Lung (tissue), 12 donors: ENCODE results near the gene TMA16. TPM values are rescaled to one million over a fixed set of nuclear protein-coding genes. Genes with fewer than 3 reads are reported as not detected.
A peak's percentile ranks its signal among the peaks of the same experiment; 100 is the strongest.
"Not testable (repeated sequence)": the region's sequence is repeated elsewhere in the genome, so short reads cannot be mapped to it uniquely, and the experiment has no call there.

Experiments
- ATAC-seq: fragments of 200-7000 bp; cut with Tn5 transposase; one replicate; pipeline ENCODE4 v1.9.1; 2020; ENCODE audit warnings: moderate number of reproducible peaks; ENCODE audit not compliant: insufficient read depth, low FRiP score
- DNase-seq, 3 donors: peaks; one replicate each; pipeline ENCODE4 v3.0.0-alpha.2; 2013 to 2017
- H3K27ac ChIP-seq, 2 donors: one replicate each; pipeline ENCODE4 v1.5.1; 2013; ENCODE audit warnings: mild to moderate bottlenecking in 2 of 2, moderate library complexity in 2 of 2, control low read depth in 1 of 2, inconsistent platforms in 1 of 2, low read depth in 1 of 2, low read length in 1 of 2
- H3K27me3 ChIP-seq, 3 donors: one replicate each; pipeline ENCODE4 v1.5.1; 2013; ENCODE audit warnings: low read length in 2 of 3; ENCODE audit not compliant: control insufficient read depth in 3 of 3, insufficient read depth in 3 of 3
- H3K36me3 ChIP-seq, 4 donors: one replicate each; pipeline ENCODE4 v1.5.1; 2013; ENCODE audit warnings: low read length in 4 of 4, mild to moderate bottlenecking in 1 of 4, moderate library complexity in 1 of 4; ENCODE audit not compliant: control insufficient read depth in 4 of 4, insufficient read depth in 4 of 4
- H3K4me1 ChIP-seq, 5 donors: one replicate each; pipeline ENCODE4 v1.5.1; 2013; ENCODE audit warnings: low read length in 5 of 5, mild to moderate bottlenecking in 2 of 5, moderate library complexity in 1 of 5; ENCODE audit not compliant: control insufficient read depth in 5 of 5, insufficient read depth in 5 of 5
- H3K4me3 ChIP-seq: one replicate; pipeline ENCODE4 v1.5.1; 2013; ENCODE audit warnings: mild to moderate bottlenecking, control low read depth, moderate library complexity
- H3K9ac ChIP-seq, 2 donors: one replicate each; pipeline ENCODE4 v1.5.1; 2013; ENCODE audit warnings: low read length in 2 of 2, control low read depth in 1 of 2; ENCODE audit not compliant: insufficient read depth in 1 of 2
- H3K9me3 ChIP-seq, 4 donors: one replicate each; pipeline ENCODE4 v1.5.1; 2013; ENCODE audit warnings: low read length in 3 of 4, mild to moderate bottlenecking in 1 of 4, moderate library complexity in 1 of 4; ENCODE audit not compliant: control insufficient read depth in 4 of 4, insufficient read depth in 3 of 4
- CTCF ChIP-seq: IDR thresholded peaks from 2 replicates; pipeline ENCODE4 v1.5.1; 2012; ENCODE audit warnings: mild to moderate bottlenecking; ENCODE audit errors: control extremely low read depth, extremely low read depth
- WGBS, 2 donors: extraction: QIAGEN DNeasy Blood & Tissue Kit; methylation state at CpG; one replicate each; pipeline ENCODE4 v1.1.7; 2013; 5-methylcytosine and 5-hydroxymethylcytosine counted together
- polyA plus RNA-seq, 2 donors: library from polyadenylated mRNA; stranded (reverse); fragments of 200-250 nt; gene quantifications; one replicate each; pipeline ENCODE4 v1.2.1, GENCODE V29; 2013
- total RNA-seq, 2 donors: library from RNA; depleted of rRNA in 1 of 2; stranded (reverse); fragments of >200 nt in 1 of 2; gene quantifications; one replicate each; pipeline ENCODE4 v1.2.1, GENCODE V29; 2014 to 2021
- donor health status: control.
- donor health status: control.
- donor health status: Bipolar disorder and iron deficiency.
- donor health status: healthy.
- donor health status: DM: yes; HTN: yes; CAD: no.

The TMA16 gene
- total and polyA plus RNA-seq, 4 donors = 15.7 to 23.8 (median 19.8) TPM

GRCh38 chr4:163536091-163536490, 41.6 kb downstream of the TMA16 start:
- Histone ChIP-seq H3K9me3 (no peaks in the 10 kb centered on the region), H3K27ac (no peak overlapping the region), H3K27me3 (no peaks in the 10 kb centered on the region), H3K4me3 (no peak overlapping the region), H3K9ac (no peak overlapping the region), H3K36me3 (peaks cover 0 to 3% (median under 1%) of the 10 kb centered on the region in 4 donors), H3K4me1 (no peaks in the 10 kb centered on the region)
- no peak for ATAC-seq
- TF ChIP-seq CTCF = no peak
- peak in 2 of 3 donors; percentile 24 to 60 for DNase-seq
- 83 to 89% methylated on average over 2 of the region's 2 CpGs for WGBS, 2 donors

- no peak for ATAC-seq
- Histone ChIP-seq H3K4me1 (no peaks in the 10 kb centered on the region), H3K9ac (no peak overlapping the region), H3K4me3 (no peak overlapping the region), H3K27ac (no peak overlapping the region), H3K27me3 (no peaks in the 10 kb centered on the region), H3K9me3 (no peaks in the 10 kb centered on the region), H3K36me3 (peaks cover 0 to 1% (median 0%) of the 10 kb centered on the region in 4 donors)
- DNase-seq = no peak
- WGBS, 2 donors = 96 to 97% methylated on average over 3 of the region's 3 CpGs
- no peak for TF ChIP-seq CTCF
Measured at GRCh38 chr4:163537114-163537513, 42.6 kb downstream of the TMA16 start.

- not testable (repeated sequence) for H3K4me1 ChIP-seq, H3K4me3 ChIP-seq, DNase-seq, H3K9ac ChIP-seq, H3K9me3 ChIP-seq, H3K27me3 ChIP-seq, ATAC-seq, H3K27ac ChIP-seq, H3K36me3 ChIP-seq
- WGBS, 2 donors = 81 to 97% methylated on average over 4 of the region's 4 CpGs
Measured at GRCh38 chr4:163538820-163539219, 44.3 kb downstream of the TMA16 start.

DNA sequence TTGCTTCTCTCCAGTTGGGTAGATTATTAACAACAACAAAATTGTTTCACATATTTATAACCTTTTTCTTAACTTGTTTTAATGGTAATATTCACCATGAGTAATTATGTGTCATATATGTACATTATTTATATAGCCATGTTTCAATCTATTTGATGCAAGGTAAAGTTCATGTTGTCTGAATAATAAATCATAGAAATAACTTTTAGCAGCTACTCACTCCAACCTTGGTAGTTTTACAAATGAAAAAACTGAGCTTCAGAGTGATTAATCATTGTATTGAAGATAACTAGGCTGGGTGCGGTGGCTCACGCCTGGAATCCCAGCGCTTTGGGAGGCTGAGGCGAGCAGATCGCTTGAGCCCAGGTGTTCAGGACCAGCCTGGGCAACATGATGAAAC, 46.0 kb downstream of the TMA16 start:
- Histone ChIP-seq H3K4me3 (no peak overlapping the region), H3K27me3 (no peaks in the 10 kb centered on the region), H3K36me3 (peaks cover 0 to 1% (median 0%) of the 10 kb centered on the region in 4 donors), H3K9ac (no peak overlapping the region), H3K9me3 (no peaks in the 10 kb centered on the region), H3K27ac (no peak overlapping the region), H3K4me1 (no peaks in the 10 kb centered on the region)
- WGBS, 2 donors = 95 to 98% methylated on average over 5 of the region's 5 CpGs
- ATAC-seq (no peak), DNase-seq (no peak)
- TF ChIP-seq CTCF = no peak
